ENCODE results near the gene KCNT1. TPM values are rescaled to one million over a fixed set of nuclear protein-coding genes. Genes with fewer than 3 reads are reported as not detected.

KCNT1 gene
- total and polyA plus RNA-seq, 10 of the 15 experiments (the other 5 are each of a cell fraction or from before 2014, with no cell fraction given), result not detected

DNA sequence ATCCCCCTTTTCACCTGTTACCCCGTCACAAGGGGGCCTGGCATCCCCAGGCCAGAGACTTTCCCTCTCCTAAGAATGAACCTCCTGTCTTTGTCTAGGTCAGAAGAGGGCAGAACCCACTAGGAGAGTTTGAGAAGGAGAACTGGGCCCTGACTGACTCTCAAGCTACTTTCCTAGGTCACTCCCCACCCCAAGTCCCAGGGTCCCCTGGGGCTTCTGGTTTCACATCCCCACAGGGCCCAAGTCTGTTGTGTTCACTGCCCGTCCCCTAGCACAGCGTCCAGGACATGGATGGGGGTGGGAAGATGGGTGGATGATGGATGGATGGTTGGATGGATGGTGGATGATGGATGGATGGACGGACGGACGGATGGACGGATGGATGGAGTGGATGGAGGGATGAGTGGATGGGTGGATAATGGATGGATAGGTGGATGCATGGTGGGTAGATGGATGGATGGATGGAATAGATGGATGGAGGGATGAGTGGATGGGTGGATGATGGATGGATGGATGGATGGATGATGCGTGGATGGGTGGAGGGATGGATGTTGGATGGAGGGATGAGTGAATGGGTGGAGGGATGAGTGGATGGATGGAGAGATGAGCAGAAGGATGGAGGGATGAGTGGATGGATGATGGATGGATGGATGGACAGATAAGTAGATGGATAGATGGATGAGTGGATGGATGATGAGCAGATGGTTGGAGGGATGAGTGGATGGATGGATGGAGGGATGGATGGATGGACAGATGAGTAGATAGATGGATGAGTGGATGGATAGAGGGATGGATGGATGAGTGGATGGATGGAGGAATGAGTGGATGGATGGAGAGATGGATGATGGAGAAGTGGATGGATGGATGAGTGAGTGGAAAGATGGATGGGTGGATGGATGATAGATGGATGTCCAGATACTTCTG lies 50.6 kb downstream of the KCNT1 start:
- RAD21 ChIA-PET (ENCODE audit: unreplicated experiment), result no interaction called here
- no peaks in the 10 kb centered on the region for H3K79me2 ChIP-seq (ENCODE audit: control insufficient read depth, insufficient read depth, low read length)
- no peak overlapping the region for H3K4me2 ChIP-seq (ENCODE audit: control insufficient read depth, insufficient read depth)
- TF ChIP-seq EZH2 (IDR thresholded peaks at IDR 0.05; ENCODE audit: borderline replicate concordance, control insufficient read depth, low read depth, low read length) (no peak), SPI1 (IDR thresholded peaks at IDR 0.05; ENCODE audit: borderline replicate concordance, insufficient read depth, low read depth, low read length) (peak; percentile 30; the same call in 1 of the 2 replicates)
- no peak for DNase-seq (ENCODE audit: low read depth, low spot score)
- ATAC-seq, result no peak
- H3K9me3 ChIP-seq (replicated peaks; ENCODE audit: control insufficient read depth, insufficient read depth, low read length), result no peaks in the 10 kb centered on the region
- FAIRE-seq, result no peak
- no peak overlapping the region for H3K27ac ChIP-seq (ENCODE audit: control insufficient read depth, insufficient read depth)
- POLR2A ChIA-PET, result no interaction called here
- WGBS (ENCODE audit: insufficient coverage, insufficient replicate concordance, low lambda C conversion rate, missing lambda C conversion rate), result 41% methylated on average over 8 of the region's 8 CpGs
- no peak overlapping the region for H3K4me3 ChIP-seq
- intact Hi-C loops (cut with micrococcal nuclease; ENCODE audit: unreplicated experiment) (no loop called here), in situ Hi-C loops (cut with MboI) (no loop called here)
- SMC1A ChIA-PET (ENCODE audit: uncharacterized antibody, unreplicated experiment), result no interaction called here
- CTCF ChIA-PET, result no interaction called here
- H4K20me1 ChIP-seq (ENCODE audit: control insufficient read depth, insufficient read depth), result no peaks in the 10 kb centered on the region
- H3K27me3 ChIP-seq (replicated peaks in 1 of 2; ENCODE audit: control insufficient read depth in 2 of 2, insufficient read depth in 2 of 2, low read length in 1 of 2), result no peaks in the 10 kb centered on the region; a peak in 1 of 4 replicates
- BruUV-seq (replicated peaks), result no TSS peak
- no peak overlapping the region for H2AFZ ChIP-seq (ENCODE audit: control insufficient read depth, low read depth, low read length)
- H3K9ac ChIP-seq (ENCODE audit: control insufficient read depth, insufficient read depth, low read length), result no peak overlapping the region
- H3K4me1 ChIP-seq (ENCODE audit: control insufficient read depth, insufficient read depth, low read length), result no peaks in the 10 kb centered on the region
- H3K36me3 ChIP-seq (ENCODE audit: control insufficient read depth in 2 of 2, insufficient read depth in 2 of 2, low read length in 1 of 2), result no peaks in the 10 kb centered on the region

- Histone ChIP-seq H3K4me2 (ENCODE audit: control insufficient read depth, insufficient read depth) (no peak overlapping the region), H3K9ac (ENCODE audit: control insufficient read depth, insufficient read depth, low read length) (no peak overlapping the region), H3K27me3 (replicated peaks in 1 of 2; ENCODE audit: control insufficient read depth in 2 of 2, insufficient read depth in 2 of 2, low read length in 1 of 2) (no peaks in the 10 kb centered on the region; a peak in 1 of 4 replicates), H3K36me3 (ENCODE audit: control insufficient read depth in 2 of 2, insufficient read depth in 2 of 2, low read length in 1 of 2) (no peaks in the 10 kb centered on the region), H3K4me1 (ENCODE audit: control insufficient read depth, insufficient read depth, low read length) (no peaks in the 10 kb centered on the region), H3K79me2 (ENCODE audit: control insufficient read depth, insufficient read depth, low read length) (no peaks in the 10 kb centered on the region), H3K27ac (ENCODE audit: control insufficient read depth, insufficient read depth) (no peak overlapping the region), H4K20me1 (ENCODE audit: control insufficient read depth, insufficient read depth) (no peaks in the 10 kb centered on the region), H2AFZ (ENCODE audit: control insufficient read depth, low read depth, low read length) (no peak overlapping the region), H3K4me3 (no peak overlapping the region), H3K9me3 (replicated peaks; ENCODE audit: control insufficient read depth, insufficient read depth, low read length) (no peaks in the 10 kb centered on the region)
- POLR2A ChIA-PET, result no interaction called here
- in situ Hi-C loops (cut with MboI), result no loop called here
- RAD21 ChIA-PET (ENCODE audit: unreplicated experiment), result no interaction called here
- BruUV-seq (replicated peaks), result no TSS peak
- 16% methylated on average over 14 of the region's 14 CpGs for WGBS (ENCODE audit: insufficient coverage, insufficient replicate concordance, low lambda C conversion rate, missing lambda C conversion rate)
- CTCF ChIA-PET, result no interaction called here
- SMC1A ChIA-PET (ENCODE audit: uncharacterized antibody, unreplicated experiment), result no interaction called here
- FAIRE-seq (no peak), ATAC-seq (no peak), DNase-seq (ENCODE audit: low read depth, low spot score) (no peak)
- intact Hi-C loops (cut with micrococcal nuclease; ENCODE audit: unreplicated experiment), result no loop called here
- TF ChIP-seq BCL3 (IDR thresholded peaks at IDR 0.05; ENCODE audit: borderline replicate concordance, insufficient read depth, low read depth, low read length, poor library complexity, severe bottlenecking), result no peak
- TF ChIP-seq NR2F1 (conservative IDR thresholded peaks at IDR 0.05), result no peak
- no peak for TF ChIP-seq SMAD1 (IDR thresholded peaks at IDR 0.05; ENCODE audit: low read depth, partially characterized antibody)
- TF ChIP-seq, protein P1, sequence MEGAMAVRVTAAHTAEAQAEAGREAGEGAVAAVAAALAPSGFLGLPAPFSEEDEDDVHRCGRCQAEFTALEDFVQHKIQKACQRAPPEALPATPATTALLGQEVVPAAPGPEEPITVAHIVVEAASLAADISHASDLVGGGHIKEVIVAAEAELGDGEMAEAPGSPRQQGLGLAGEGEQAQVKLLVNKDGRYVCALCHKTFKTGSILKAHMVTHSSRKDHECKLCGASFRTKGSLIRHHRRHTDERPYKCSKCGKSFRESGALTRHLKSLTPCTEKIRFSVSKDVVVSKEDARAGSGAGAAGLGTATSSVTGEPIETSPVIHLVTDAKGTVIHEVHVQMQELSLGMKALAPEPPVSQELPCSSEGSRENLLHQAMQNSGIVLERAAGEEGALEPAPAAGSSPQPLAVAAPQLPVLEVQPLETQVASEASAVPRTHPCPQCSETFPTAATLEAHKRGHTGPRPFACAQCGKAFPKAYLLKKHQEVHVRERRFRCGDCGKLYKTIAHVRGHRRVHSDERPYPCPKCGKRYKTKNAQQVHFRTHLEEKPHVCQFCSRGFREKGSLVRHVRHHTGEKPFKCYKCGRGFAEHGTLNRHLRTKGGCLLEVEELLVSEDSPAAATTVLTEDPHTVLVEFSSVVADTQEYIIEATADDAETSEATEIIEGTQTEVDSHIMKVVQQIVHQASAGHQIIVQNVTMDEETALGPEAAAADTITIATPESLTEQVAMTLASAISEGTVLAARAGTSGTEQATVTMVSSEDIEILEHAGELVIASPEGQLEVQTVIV (IDR thresholded peaks at IDR 0.05; ENCODE audit: borderline replicate concordance, partially characterized antibody), result no peak
- TF ChIP-seq IKZF2 (IDR thresholded peaks at IDR 0.05), result no peak
- no peak for TF ChIP-seq BMI1 (IDR thresholded peaks at IDR 0.05; ENCODE audit: borderline replicate concordance)
- TF ChIP-seq ASH2L (IDR thresholded peaks at IDR 0.05; ENCODE audit: borderline replicate concordance, low read depth), result no peak
These were observed 51.6 kb downstream of the KCNT1 start for GRCh38 chr9:135753391-135754105.

Data from GM12878 (cell line).